GM18951 (cell line): ENCODE data around the gene BANF2.
"Not testable (repeated sequence)": the region's sequence is repeated elsewhere in the genome, so short reads cannot be mapped to it uniquely, and the experiment has no call there.

Source experiments
- POLR2A ChIP-seq: IDR thresholded peaks from 4 replicates; pipeline ENCODE4 v1.6.1; 2011; ENCODE audit warnings: mild to moderate bottlenecking; ENCODE audit not compliant: insufficient read length, insufficient read depth; ENCODE audit errors: extremely low read depth
- in situ Hi-C: fragments of 300-500 bp; cut with MboI; formaldehyde crosslinking; loops from one replicate; pipeline ENCODE4 v1.12.0; 2022; ENCODE audit warnings: low sequenced_read_pairs, mixed read lengths, inconsistent platforms; ENCODE audit not compliant: unreplicated experiment

Gene BANF2

DNA sequence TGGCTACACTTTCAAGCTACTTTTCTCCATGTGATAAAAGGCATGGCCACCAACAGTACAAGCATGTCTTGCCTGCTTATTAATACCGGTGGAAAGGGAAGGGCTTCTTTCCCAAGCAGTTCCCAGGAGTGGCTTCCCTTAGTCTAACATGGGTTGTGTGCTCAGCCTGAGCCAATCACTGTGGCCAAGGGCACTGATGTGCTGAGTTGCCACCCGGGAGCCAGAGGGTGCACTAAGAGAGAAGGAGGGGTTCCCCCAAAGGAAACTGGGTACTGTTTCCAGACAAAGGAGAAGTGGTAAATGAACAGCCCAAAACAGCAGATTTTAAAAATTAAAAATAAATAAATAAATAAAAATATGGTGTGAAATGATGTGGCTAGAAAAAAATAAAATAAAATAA, 68.5 kb downstream of the BANF2 start:
- in situ Hi-C loops = no loop called here
- TF ChIP-seq POLR2A = no peak

DNA sequence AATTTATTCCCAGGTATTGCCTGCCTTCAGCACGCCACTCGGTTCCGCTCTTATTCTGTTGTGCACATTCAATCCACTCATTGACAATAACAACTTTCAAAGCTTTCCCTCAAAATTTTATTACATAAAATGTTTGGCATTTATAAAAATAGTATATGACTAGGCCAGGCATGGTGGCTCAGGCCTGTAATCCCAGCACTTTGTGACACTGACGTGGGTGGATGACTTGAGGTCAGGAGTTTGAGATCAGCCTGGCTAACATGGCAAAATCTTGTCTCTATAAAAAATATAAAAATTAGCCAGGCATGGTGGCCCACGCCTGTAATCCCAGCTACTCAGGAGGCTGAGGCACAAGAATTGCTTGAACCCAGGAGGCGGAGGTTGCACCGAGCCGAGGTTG, 70.0 kb downstream of the BANF2 start:
- in situ Hi-C loops = not testable (repeated sequence)

- in situ Hi-C loops = no loop called here
- no peak for TF ChIP-seq POLR2A
Measured at GRCh38 chr20:17771206-17772004, 71.6 kb downstream of the BANF2 start.

DNA sequence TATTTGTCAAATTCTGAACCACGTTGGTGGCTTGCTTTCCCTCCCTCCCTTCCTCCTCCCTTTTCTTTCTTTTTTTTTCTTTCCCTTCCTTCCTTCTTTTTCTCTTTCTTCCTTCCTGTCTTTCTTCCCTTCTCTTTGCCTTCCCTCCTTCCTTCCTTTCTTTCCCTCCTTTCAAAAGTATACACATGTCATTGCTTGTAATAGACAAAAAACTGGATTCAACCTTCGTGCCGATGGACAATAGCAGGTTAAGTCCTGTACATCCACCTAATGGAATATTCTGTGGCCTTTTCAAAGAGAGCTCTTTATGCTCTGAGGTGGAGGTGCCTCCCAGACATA, 72.2 kb downstream of the BANF2 start:
- in situ Hi-C loops = no loop called here
- no peak for TF ChIP-seq POLR2A

DNA sequence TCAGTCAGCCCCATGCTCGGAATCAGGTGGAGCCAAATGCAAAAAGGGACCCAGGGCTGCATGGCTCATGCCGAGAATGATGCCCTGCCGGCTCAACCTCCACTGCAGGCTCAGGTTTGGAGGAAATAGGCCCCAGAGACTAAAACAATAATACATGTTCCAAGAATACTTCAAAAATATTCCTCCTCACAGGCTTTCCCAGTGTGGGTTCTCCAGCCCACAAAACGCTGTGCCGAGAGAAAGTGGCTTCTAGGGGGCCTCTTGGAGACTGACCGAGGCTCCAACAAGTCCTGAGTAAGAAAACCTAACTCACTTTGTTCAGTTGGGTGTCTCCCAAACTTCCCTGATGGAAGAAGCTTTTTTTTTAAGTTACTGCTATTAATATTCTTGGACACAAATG, 73.9 kb downstream of the BANF2 start:
- no peak for TF ChIP-seq POLR2A
- in situ Hi-C loops = no loop called here

- no peak for TF ChIP-seq POLR2A
- in situ Hi-C loops = no loop called here
Measured at GRCh38 chr20:17775600-17775999, 75.8 kb downstream of the BANF2 start.

DNA sequence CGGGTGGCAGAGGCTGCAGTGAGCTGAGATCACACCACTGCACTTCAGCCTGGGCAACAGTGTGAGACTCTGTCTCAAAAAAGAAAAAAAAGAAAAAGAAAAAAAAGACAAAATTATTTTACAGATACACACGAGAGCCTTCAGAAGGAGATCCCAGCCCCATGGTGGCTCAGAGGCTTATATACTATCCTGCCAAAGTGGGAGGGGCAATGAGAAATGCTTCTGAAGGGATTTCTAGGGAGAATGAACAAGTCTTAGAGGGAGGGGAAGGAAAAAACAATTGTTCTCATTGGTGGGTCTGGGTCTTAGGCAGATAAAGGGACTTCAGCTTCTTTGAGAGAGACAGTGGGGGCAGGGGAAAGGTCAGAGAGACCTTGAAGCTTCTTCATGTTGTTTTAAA, 76.8 kb downstream of the BANF2 start:
- TF ChIP-seq POLR2A = no peak
- in situ Hi-C loops = no loop called here

DNA sequence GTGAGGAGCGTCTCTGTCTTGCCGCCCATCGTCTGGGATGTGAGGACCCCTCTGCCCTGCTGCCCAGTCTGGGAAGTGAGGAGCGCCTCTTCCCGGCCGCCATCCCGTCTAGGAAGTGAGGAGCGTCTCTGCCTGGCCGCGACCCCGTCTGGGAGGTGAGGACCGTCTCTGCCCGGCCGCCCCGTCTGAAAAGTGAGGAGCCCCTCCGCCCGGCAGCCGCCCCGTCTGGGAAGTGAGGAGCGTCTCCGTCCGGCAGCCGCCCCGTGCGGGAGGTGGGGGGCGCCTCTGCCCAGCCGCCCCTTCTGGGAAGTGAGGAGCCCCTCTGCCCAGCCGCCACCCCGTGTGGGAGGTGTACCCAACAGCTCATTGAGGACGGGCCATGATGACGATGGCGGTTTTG, 79.2 kb downstream of the BANF2 start:
- in situ Hi-C loops = not testable (repeated sequence)

- no peak for TF ChIP-seq POLR2A
- in situ Hi-C loops = no loop called here
Measured at GRCh38 chr20:17782768-17783167, 83.0 kb downstream of the BANF2 start.

- in situ Hi-C loops = no loop called here
Measured at GRCh38 chr20:17783671-17784070, 83.9 kb downstream of the BANF2 start.

DNA sequence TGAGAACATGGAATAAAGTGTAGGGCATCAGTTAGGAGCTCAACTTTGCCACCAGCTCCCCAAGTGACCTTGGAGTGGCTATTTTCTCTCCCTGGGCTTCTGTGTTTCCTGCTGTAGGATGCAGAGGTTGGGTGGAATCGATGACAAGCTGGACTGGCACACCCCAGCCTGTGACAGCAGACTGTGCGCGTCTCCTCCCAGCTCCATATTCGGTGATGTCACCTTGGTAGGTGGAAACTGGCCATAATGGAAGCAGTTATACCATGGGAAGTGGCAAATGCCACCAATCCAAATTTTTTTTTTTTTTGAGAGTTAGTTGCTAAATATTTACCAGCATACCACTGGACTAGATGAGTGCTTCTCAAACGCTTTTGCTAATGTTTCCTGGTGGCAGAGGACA, 85.2 kb downstream of the BANF2 start:
- in situ Hi-C loops = no loop called here
- TF ChIP-seq POLR2A = no peak

More at GRCh38 chr20:17783671-17784070, 83.9 kb downstream of the BANF2 start:
- no peak for TF ChIP-seq POLR2A
